HG02970 (cell line): Measurements from ENCODE around the gene MIPEP.
"Not testable (repeated sequence)": the region's sequence is repeated elsewhere in the genome, so short reads cannot be mapped to it uniquely, and the experiment has no call there.

Source experiments
- ATAC-seq: cut with Tn5 transposase; IDR thresholded peaks from one replicate; pipeline ENCODE4 v1.9.1; 2021; ENCODE audit warnings: mild to moderate bottlenecking, moderate library complexity, moderate number of reproducible peaks; ENCODE audit not compliant: unreplicated experiment, low FRiP score

The MIPEP gene

DNA sequence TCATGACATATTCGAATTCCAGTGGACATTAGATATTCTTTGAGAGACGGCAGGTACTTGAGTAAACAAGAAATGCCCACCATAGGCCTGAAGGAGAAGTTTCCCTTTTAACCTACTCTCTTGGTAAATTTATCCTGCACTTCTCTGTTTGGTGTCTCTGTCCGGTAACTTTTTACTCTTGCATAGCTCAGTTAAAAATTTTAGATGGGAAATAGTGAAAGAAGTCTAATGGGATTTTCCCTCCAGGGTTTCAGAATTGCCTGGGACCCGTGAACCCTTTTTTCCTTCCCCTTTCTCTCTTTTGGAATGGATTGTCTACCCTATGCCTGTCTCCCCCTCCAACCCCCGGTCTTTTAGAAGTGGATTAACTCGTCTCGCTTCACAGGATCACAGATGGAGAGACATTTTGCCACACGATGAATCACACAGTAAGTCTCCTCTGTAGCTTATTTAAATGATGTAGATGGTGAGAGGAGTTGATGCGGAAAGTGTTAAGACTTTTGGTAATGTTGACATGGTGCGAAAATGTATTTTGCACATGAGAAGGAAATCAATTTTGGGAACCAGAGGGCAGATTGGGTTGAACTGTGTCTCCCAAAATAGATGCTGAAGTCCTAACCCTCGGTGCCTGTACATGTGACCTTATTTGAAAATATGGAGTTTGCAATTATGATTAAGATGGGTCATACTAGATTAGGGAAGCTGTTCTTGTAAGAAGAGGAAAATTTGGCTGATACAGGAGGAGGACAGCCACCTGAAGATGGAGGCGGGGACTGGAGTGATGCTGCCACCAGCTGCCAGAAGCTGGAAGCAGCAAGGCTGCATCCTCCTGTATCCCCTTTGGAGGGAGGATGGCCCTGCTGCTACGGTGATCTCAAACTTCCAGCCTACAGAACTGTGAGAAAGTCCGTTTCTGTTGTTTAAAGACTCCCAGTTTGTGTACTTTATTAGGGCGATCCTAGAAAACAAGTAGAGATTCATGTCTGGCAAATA, 711 bp upstream of the MIPEP start:
- no peak for ATAC-seq

DNA sequence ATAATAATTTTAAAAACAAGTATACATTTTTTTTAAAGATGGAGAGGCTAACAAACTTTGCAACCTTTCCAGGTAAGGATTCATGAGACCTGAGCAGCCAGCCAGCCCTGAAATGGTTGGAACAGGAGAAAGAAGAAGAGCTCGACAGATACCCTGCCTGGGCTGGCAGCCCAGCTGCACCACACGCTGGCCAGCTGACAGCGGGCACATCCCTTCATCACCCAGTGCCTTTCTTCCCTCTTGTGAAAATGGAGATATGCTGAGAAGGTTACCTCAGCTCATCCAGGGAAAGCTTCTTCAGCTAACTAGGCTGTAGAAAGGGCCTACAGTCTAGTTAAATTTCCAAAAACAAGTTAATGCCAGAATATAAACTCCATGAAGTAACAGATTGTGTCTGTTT, 4.8 kb downstream of the MIPEP start:
- not testable (repeated sequence) for ATAC-seq

DNA sequence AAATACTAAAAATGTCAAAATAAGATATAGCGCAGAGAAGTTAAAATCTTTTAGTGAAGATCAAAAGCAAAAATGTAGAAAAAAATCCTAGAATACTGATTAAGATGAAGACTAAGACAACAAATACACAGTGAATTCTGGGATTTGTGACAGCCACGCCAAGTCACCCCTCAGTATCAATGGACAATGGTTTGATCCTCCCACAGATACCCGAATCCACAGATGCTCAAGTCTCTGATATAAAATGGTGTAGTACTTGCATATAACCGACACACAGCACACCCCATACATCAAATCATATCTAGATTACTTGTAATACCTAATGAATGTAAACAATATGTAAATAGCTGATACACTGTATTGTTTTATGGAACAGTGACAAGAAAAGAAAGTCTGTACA, 5.9 kb downstream of the MIPEP start:
- ATAC-seq = no peak

DNA sequence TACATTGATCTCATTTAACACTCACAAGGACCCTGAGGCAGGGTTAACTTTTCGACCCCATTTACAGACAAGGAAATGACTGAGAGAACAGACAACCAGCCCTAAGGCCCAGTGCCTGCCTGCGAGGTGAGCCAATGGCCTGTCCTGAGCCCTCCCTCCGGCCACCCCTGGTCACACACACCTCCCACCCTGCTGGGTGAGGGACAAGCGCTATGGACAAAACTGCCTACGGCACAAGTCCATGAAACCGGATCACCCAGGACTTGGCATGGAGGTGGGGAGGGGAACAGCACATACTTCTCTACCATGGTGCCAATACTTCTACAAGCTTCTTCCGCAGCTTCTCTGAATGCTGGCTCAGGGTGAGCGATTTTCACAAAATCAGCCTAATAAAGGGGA, 7.8 kb downstream of the MIPEP start:
- not testable (repeated sequence) for ATAC-seq

DNA sequence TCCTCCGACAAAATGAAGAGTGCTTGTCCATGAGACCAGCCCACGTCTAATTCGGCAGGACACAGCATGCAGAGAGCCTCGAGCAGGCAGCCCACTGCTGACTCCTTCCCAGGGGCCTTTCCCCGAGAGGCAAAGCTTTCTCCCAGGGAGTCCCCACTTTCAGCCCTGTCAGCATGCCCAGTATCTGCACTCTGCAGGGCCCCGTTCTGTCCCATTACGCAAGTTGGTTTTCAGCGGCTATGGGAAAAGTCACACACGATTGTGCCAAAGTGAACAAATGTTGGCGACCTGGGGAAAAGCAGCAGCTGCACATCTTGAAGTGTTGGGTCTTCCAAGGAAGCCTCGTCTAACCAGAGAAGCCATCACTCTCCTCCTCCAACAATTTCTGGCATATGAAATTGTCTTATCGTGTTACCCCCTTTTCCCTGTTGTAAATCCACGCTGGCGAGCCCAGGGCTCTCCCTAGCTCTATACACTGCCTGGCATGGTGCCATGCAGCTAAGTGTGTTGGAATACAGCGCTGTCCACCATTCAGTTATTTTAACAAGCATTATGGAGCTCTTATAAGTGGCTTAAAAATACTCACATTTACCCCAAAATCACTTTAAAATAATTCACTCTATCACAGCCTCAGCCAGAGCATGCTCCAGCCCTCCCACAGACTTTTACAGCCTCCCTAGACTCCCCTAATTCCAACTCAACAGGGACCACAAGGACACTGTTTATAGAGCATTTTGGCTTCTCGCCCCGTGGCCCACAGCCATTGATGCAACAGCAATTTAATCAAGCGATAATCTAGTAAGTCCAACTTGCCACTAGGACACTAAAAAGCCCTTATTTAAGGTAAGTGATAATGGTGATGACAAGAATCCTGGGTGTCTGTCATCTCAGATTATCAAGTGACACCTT, 8.5 kb downstream of the MIPEP start:
- not testable (repeated sequence) for ATAC-seq

DNA sequence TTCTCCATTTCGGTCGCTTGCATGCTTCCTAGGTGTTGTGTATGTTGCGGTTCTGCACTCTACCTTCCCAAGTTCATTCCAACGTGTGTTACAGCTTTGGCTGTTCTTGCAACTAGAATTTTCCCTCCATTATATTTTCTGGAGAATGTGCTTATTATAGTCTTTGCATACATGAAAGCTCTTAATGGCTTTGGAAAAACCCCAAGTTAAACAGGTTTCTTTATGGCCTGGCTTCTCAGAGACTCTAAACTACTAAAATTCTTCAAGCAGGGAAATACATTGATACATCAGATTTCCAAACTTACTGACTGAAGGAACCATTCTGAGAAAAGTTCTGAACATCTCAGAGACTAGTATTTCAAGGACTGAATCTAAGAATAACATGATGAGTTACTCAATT, 11.9 kb downstream of the MIPEP start:
- ATAC-seq = no peak

DNA sequence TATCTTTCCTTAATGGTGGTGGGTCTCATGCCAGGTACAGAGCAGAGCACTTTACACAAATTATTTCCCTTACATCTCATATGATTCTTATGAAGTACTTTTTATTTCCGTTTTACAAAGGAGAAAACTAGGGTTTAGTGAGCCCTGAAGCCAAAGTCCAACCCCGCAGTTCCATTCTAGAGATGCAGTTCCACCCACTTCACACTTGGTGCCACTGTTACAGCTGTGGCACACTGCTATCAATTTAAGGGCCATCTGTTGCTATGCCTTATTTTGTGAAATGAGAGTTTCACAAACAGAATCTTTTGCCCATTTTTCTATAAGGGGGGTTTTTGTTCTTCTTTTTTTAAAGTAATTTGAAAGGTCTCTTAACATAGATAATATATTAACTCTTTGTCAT, 12.9 kb downstream of the MIPEP start:
- no peak for ATAC-seq

DNA sequence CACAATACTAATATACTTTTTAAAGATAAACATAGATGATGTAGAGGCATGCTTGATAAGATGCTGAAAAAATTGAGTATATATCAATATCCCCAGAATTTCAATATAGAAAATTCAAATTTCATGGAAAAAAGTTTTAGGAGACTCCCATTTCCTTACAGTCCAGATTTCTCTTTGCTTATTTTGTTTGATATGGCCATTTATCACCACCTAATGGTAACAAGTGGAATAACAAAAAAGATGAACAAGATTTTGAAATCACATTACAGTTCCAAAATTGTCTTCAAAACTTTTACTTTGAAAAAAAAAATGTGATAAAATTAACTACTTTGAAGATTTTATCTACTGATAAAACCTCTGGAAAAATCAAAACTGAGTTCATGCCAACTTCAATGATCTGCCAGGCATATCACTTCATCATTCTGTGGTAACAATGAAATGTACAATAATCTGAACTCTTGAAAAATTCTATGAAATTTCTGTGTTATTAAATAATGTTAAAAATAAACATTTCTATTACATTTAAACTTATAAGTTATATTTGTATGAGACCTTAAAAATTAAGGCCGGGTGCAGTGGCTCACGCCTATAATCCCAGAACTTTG, 17.5 kb downstream of the MIPEP start:
- no peak for ATAC-seq

DNA sequence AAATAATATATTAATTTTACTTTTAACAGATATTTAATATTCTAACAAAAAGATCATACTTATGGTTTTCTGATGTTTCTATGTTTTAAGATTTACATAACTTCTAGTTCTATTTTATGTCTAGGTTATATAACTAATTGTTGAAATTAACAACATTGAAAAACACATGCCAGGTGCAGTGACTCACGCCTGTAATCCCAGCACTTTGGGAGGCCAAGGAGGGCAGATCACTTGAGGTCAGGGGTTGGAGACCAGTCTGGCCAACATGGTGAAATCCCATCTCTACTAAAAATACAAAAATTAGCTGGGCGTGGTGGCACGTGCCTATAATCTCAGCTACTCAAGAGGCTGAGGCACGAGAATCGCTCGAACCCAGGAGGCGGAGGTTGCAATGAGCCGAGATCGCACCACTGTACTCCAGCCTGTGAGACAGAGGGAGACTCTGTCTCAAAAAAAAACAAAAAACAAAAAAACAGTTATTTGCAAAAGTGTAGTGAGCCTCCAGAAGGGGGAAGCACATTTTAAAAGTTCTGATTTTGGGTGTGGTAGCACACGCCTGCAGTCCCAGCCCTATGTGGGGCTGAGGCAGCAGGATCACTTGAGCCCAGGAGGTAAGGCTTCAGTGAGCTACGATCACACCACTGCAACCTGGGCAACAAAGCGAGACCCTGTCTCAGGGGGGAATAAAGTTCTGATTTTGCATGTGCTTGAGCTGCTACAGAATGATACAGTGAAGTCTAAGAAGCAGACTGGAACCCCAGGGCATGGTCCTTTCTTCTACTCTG, 18.7 kb downstream of the MIPEP start:
- ATAC-seq = no peak

DNA sequence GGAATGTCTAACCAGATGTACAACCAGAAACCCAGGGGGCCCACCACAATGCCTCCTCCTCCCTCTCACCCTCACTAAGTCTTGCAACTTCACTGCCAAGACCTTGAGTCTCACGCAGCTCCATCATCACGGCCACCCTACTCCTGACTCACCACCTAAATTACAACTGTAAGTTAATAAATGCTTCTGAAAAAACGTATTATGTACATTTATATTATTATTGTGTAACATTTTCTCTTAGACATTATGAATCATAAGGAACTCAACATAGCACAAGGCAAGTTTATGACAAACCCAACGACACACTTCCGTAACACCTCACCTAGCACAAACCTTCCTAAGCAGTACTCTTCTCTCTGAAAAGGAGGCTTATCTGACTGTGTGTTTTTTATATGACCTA, 20.7 kb downstream of the MIPEP start:
- no peak for ATAC-seq

DNA sequence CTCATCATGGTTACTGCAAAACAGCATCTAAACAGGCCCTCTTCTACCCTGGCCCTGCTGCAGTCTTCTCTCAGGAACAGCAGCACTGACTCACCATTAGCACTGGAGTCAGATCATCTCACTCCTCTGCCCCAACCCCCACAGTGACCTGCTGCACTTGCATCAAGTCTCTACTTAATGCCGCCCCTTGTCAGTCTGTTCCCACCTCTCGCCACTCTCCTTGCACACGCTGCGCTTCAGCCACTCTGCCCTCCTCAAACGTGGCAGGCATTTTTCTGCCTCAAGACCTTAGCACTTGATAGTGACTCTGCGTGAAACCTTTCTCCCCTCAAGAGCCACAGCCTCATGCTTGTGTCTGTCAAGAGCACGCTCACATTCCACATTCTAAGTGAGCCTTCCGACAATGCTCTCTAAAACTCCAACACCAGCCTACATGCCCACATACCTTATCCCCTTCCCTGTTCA, 22.1 kb downstream of the MIPEP start:
- no peak for ATAC-seq

DNA sequence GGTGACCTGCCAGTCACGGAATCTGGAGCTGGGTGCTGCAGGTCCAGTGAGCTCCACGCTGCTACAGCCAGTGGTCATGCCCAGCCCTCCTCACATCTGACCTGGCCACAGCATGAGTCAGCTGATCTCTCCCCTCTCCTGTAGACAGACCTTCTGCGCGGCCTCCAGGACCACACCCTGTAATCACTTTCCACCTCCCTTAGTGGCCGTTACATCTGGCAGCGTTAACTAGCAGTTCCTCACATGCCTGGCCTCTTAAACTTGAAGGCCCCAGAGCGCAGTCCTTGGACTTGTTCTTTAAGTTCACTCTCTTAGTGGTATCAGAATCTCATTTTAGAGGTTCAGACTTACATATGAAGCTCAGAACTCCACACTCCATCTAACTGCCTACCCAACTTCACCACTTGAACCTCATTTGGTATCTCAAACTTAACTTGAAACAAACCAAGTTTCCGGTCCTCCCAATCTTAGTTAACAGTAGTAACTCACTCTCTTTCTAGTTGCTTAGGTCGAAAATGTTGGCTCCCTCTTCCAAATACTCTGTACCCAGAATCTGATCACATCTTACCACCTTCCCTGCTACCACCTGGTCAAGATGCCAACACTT, 22.7 kb downstream of the MIPEP start:
- ATAC-seq = no peak

DNA sequence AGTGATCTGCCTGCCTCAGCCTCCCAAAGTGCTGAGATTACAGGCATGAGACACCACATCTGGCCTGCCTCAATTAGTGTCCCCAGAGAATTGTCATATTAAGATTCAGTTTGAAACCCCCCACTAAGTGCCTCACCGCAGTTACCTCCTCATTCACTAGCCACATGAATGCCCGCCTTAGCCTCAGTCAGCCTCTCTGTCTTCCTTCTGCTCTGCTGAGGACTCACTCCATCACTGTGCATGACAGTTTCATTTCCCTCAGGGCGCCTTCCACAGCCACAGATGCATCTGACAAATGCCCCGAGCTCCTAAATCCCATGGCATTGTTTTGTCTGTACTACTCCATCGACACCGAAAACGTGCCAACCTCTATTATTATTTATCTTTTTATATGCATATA, 23.3 kb downstream of the MIPEP start:
- ATAC-seq = no peak

DNA sequence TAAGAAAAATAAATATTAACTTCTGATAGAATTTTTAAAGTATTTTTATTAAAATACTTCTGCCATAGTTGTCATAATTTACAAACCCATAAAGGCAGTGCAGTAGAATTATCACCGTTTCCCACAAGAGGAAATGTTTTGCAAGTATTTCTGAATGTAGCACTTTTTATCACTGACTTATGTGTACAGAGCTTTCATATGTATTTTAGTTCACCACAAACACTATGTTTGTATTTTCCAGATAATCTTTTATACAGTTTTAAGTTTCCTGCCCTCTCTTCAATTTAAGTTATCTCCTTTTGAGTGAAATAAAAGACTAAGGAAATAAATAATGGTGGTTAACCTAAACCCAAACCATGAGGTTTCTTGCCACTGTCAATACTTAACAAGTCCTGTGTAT, 24.2 kb downstream of the MIPEP start:
- no peak for ATAC-seq

DNA sequence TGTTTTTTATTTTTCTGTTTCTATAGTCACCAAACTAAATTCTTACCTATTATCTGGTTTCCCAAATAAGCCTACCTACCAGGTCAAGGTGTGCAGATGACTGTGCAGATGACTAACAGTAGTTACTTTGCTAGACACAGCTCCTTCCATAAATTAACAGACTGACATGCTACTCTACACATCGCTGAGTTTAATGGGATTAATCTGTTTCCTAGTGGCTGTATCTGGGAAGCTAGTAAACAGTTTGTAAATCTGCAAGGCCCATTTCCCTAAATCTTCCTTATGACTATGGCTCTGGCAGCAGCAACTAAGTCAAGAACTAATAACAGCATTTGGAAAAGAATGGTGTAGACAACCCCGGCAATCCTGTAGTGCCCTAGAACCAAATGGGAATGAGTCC, 27.9 kb downstream of the MIPEP start:
- ATAC-seq = no peak

DNA sequence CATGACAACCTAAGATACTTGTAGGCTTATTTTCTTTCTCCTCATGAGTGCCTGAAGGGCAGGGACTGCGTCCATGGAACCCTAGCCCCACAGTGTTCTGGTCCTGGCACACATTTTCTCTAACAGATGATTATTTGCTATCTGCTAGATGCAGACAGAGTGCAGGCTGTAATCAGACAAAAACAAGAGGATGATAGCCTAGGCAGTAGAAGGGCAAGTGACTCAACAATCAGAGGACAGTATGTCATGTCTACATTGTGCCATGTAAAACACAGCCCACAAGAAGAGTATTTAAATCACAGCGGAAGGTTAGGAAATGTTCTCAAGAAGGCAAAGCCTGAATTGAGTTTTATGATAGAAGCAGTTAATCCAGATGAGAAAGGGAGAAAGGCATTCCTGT, 29.3 kb downstream of the MIPEP start:
- ATAC-seq = no peak

DNA sequence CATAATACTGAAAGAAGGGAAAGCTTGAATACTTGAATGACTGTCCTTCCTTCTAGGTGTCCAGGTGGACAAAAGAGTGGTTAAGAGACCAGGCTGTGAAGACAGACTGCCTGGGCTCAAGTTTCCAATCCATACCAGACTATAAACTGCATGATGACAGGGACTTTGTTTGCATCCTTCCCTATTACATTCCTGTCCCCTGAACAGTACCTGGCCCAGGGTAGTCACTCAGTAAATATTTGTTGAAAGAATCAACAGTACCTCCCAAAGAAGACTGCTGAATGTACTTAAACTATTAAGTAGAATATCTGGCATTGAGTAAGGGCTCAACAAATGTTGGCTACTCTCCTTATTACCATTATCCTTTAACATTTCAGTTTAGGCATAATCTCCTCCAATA, 29.7 kb downstream of the MIPEP start:
- ATAC-seq = no peak

DNA sequence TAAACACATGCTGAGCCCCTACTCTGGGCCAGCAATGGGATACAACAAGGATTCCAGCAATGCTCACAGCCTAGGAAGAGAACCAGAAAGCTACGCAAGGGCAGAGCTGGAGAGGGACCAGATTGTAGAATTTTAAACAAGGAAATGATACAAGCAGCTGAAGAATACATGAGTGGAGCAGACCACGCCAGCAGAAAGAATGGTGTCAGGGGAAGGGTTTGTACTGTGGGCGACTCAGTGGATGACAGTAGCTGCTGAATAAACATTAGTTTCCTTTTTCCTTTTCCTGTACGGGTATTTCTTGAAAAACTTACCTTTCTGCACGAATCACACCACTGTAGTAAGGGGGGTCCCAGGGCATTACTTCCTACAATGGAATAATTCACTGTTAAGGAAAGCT, 30.7 kb downstream of the MIPEP start:
- no peak for ATAC-seq

DNA sequence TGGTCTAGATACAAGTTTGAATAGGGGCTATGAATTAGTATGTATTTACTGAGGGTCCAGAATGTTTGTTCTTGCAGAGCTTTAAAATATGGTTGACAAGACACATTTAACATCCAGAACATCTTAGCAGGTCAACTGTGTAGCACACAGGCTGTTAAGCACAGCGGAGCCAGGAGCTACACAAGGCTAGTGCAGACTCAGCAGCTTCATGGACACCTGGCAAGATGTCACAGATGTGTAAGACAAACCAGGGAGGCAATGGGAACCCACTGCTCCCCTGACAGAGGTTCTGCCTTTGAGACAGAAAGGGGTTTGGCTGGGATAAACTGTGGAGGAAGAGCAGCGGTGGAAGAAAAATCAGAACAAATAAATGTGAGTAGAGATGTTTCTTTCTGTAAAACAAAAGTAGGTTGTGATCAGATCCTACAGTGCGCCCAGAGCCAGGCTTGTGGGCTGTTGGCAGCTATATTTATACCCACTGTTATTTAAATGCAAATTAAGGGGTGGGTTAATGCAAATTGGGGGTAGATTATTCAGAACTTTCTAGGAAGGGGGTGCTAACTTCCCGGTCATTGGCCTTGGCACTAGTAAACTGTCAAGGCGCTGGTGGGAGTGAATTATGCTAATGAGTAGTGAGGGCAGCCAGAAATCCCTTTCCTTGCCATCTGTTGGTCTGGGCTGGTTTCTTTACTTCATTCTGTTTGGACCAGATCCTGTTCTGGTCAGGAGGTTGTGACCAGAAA, 33.0 kb downstream of the MIPEP start:
- no peak for ATAC-seq
